ENCODE data around the gene ADAMTS8.

The ADAMTS8 gene

GRCh38 chr11:130462931-130463330 lies 34.5 kb upstream of the ADAMTS8 start:
- DNase-seq (ENCODE audit: low read depth in 3 of 3), result no peak

DNA sequence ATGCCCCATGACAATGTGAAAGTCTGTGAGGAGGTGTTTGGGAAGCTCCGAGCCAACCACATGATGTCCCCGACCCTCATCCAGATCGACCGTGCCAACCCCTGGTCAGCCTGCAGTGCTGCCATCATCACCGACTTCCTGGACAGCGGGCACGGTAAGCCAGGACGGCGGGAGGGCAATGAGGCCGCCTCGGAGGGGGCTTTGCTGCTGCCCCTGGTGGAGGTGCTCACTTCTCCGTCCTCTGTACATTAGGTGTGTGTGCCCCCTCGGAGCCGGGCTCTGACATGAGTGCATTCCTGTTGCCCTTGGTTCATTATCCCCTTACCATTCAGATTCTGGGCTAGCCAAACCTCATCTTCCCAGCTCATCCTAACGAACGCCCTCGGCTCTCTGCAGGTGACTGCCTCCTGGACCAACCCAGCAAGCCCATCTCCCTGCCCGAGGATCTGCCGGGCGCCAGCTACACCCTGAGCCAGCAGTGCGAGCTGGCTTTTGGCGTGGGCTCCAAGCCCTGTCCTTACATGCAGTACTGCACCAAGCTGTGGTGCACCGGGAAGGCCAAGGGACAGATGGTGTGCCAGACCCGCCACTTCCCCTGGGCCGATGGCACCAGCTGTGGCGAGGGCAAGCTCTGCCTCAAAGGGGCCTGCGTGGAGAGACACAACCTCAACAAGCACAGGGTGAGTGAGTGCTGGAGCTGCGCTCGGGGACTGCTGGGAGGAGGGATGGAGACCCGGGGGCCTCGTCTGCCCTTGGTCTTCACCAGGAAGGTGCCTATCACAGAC lies 33.9 kb upstream of the ADAMTS8 start:
- no peak for DNase-seq (ENCODE audit: low read depth in 3 of 3)

- no peak for DNase-seq (ENCODE audit: low read depth in 3 of 3)
These were observed 31.1 kb upstream of the ADAMTS8 start for GRCh38 chr11:130459521-130459920.

- no peak for DNase-seq (ENCODE audit: low read depth in 3 of 3)
These were observed 30.0 kb upstream of the ADAMTS8 start for GRCh38 chr11:130458410-130458729.

GRCh38 chr11:130457623-130458409 lies 29.4 kb upstream of the ADAMTS8 start:
- no peak for DNase-seq (ENCODE audit: low read depth in 3 of 3)

DNA sequence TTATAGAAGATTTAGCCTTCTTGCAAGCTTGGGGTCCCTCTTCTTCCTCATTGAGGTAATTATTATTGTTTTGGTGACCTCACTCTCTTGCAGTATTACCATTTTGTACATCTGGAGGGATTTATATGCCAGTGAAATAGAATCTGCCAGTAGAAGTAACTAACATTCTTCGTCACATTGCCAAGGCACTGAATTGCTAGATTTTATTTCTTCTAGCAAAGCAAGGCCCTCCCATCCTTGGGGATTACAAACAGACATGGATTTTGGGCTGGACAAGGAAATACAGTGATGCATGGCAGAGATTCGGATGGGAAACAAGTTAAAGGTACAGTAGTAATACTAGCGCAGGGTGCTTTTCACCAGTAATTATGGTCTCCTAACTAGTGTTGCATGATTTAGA lies 27.9 kb upstream of the ADAMTS8 start:
- DNase-seq (ENCODE audit: low read depth in 3 of 3), result no peak

DNA sequence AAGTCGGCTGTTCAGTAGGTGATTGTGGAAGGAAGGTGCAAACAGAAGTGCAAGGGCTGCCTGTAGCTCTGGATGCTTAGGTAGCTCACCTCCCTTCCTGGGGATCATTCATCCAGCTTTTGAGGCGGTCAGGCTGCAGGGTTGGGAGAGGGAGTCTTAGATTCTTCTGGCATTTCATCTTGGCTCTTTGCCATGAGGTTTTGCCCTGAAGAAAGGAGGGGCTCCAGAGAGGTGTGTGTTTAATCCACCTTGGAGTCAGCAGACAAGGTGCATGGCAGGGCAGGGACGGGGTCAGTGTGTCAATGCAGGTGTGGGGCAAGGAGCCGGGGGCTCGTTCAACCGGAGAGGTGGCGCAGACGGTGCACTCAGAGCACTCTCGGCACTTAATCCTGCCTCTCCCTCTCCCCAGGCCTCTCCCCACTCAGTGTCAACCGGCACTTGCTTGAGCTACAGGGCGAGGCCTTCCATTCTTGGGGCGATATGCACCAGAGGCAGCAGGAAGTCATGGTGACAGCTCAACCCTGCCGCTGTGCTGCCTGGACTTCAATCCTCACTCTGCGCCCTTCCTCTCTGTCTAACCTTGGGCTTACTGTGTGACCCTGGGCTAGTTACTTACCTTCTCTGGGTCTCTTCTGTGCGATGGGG lies 27.2 kb upstream of the ADAMTS8 start:
- no peak for DNase-seq (ENCODE audit: low read depth in 3 of 3)

DNA sequence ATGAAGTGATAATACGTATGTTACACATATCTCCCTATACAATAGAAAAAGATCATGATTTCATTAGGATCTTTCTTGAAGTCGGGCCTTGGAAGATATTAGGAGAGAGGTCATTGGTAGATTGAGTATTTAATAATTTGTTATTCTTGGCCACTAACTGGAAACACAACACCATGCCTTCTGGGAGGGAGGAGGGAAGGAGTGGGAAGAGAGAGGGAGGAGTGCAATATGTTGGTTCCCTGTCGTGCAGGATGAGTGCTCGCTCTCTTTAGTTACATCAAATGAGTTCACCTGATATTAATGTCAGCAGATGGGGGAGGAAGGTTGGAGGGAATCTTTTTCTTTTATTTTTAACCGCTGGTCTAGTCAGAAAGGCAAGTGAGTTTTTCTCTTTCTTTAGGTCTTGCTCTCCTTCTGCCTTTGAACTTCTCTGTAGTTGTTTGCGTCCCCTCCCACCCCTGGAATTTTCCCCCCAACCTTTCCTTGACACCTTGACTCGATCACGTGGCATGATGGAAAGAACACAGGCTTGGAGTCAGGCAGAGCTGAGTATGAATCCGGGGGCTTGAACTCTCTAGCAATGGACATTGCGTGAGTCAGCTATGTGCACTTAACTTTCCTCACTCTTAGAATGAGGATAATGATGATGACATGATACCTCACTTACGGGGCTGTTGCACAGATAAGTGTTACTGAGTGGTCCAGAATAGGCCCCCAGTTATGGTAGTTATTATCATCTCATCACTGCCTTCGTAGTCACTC lies 26.3 kb upstream of the ADAMTS8 start:
- no peak for DNase-seq (ENCODE audit: low read depth in 3 of 3)

DNA sequence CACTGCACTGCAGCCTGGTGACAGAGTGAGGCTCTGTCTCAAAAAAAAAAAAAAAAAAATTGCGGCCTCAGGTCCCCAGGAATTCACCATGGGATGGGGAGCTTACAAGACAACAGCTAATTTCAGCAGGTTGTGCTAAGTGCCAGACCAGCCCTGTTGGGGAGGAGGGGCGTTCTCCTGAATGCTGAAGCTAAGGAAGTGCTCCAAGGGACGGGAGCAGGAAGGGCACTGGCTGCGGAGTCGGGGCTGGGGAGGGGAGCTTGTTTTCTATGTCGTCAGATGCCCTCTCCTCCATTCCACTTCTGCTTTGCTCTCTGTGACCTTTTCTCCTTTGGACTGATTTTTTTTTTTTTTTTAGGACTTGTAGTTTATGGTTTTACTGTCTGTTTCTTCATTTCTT lies 24.5 kb upstream of the ADAMTS8 start:
- no peak for DNase-seq (ENCODE audit: low read depth in 3 of 3)

DNA sequence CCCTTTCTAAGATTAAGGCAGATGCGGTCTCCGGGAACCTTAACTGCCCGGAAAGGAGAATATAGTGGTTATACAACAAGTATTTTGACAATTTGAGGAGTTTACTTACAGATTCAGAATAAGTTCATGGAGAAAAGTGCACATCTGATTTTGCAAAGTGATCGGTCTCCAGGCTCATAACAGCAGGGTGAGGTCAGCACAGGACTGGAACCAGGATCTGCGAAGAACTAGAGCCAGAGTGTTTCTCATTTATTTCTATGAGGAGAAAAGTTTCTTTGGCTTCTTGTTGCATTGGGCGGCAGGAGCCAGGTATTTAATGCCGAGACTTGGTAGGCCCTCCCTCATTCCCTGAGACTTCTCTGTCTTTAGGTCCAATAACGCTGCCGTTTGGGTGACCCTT lies 23.8 kb upstream of the ADAMTS8 start:
- DNase-seq (ENCODE audit: low read depth in 3 of 3), result no peak

GRCh38 chr11:130451231-130452019 lies 23.0 kb upstream of the ADAMTS8 start:
- DNase-seq (ENCODE audit: low read depth in 3 of 3), result no peak

DNA sequence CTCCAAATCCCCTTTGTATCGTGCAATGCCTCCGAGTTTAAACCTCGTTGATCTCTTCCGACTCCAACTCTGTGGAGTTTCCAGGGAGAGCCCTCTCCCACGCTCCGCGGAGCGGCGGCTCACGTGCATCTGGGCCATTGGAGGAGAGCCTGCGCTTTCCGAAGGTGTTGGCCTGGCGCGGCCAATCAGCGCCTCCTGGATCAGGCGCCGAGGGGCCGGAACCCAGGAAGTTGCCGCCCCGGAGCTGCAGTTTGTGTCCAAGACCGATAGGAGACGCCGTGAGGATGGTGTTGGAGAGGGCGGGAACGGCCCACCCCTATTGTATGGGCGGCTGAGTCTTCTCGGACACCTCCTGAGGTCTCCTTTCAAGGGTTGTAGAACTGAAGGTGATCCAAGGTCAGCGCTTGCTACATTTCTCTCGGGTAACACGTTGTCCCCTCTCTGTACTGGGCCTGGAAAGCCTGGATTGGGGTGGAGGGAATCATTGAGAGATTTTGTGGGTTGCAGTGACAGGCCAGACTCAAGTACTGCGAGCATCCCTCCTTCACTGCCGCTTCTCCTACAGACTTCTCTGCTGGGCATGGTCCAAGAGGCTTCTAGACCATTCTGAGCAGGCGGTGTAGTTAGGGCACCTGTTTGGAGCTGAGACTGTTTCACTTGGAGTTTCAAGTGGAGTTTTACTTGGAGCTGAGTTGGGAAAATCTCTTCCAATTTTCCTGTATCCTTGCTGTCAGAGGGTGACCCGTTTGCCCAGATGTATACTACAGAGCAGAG lies 21.8 kb upstream of the ADAMTS8 start:
- DNase-seq (ENCODE audit: low read depth in 3 of 3), result no peak

DNA sequence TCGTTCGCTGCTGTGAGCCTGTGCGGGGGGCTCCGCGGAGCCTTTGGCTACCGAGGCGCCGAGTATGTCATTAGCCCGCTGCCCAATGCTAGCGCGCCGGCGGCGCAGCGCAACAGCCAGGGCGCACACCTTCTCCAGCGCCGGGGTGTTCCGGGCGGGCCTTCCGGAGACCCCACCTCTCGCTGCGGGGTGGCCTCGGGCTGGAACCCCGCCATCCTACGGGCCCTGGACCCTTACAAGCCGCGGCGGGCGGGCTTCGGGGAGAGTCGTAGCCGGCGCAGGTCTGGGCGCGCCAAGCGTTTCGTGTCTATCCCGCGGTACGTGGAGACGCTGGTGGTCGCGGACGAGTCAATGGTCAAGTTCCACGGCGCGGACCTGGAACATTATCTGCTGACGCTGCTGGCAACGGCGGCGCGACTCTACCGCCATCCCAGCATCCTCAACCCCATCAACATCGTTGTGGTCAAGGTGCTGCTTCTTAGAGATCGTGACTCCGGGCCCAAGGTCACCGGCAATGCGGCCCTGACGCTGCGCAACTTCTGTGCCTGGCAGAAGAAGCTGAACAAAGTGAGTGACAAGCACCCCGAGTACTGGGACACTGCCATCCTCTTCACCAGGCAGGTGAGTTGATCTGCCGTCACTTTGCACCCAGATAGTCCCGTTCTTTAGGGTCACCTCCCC lies 21.0 kb upstream of the ADAMTS8 start:
- no peak for DNase-seq (ENCODE audit: low read depth in 3 of 3)

DNA sequence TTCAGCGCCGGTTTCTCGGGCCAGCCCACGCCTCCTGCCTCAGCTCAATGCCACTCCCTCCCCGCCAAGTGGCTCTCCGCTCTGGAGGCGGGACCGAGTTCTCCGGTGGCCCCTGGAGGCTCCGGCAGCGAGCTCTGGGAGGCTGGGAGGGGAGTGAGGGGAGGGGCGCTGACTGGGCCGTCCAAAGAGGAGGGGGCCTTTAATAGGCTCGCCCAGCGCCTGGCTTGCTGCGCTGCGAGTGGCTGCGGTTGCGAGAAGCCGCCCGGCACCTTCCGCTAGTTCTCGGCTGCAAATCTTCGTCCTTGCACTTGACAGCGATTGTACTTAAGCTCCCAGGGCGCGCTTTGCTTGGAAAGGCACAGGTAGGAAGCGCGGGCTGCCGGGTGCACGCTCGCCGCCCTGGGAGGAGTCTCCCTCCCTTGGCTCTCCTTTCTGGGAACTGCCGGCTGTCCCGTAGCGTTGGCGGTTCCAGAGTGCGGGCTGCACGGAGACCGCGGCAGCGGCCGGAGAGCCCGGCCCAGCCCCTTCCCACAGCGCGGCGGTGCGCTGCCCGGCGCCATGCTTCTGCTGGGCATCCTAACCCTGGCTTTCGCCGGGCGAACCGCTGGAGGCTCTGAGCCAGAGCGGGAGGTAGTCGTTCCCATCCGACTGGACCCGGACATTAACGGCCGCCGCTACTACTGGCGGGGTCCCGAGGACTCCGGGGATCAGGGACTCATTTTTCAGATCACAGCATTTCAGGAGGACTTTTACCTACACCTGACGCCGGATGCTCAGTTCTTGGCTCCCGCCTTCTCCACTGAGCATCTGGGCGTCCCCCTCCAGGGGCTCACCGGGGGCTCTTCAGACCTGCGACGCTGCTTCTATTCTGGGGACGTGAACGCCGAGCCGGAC lies 20.3 kb upstream of the ADAMTS8 start, which contains the start of gene ADAMTS15:
Gene ADAMTS15 (plus strand): TSS at position 230 of the 894 bp plus-strand sequence. CDS start 329 bp downstream, at position 559.
- DNase-seq (ENCODE audit: low read depth in 3 of 3), result peak in 1 of 3 experiments; percentile 41

DNA sequence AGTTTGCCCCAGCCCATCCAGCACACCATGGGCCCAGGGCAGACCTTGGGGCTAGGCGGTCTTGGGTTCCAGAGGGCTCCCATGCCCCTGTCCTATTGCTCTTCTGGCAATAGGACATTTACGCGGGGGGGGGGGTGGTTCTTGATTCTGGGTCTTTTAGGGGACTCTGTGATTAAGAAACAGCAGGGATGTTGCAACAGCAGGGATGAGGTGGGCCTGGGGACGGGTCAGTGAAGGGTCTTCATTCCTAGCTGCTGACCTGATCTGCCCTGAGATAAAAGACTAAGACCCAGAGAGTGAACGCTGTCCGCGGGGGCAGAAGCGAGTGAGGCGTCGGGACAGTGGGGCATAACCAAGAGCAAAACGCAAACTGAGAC lies 19.6 kb upstream of the ADAMTS8 start:
- no peak for DNase-seq (ENCODE audit: low read depth in 3 of 3)

GRCh38 chr11:130445788-130446187 lies 17.4 kb upstream of the ADAMTS8 start:
- no peak for DNase-seq (ENCODE audit: low read depth in 3 of 3)

DNA sequence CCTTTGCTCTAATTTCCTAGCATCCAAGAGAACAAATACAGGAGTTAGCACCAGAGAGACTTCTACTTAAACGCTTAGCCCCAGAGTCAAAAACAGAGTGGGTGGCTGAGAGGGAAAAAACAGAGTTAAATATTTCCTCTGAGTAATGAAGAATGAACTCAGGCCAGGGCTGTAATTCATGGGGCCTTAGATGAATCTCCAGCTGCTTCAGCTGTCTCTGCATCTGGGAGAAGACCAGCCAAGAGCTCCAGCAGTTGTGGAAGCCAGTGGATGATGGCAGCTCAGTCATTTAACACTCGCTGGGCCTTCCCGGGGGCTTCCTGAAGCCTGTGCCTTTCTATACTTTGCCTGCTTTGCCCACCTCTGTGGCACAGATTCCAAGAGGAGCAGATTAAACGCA lies 14.3 kb upstream of the ADAMTS8 start:
- DNase-seq (ENCODE audit: low read depth in 3 of 3), result no peak

DNA sequence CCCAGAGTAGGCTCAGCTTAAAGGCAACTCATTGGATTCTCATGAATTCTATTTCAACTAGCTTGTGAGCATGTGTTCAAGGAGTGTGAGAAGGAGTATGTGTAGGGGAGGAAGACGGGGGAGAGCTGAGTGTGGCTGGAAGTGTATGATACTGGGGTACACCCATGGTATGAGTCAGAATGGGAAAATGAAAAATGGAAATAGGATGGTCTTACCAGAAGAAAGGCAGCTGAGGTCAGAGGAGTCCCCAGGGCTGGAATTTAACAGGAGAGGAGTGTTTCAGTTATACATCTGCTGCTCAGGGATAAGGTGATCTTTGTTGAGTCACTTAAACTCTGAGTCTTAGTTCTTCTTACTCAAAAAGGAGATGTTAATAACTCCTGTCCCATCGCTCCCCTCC lies 13.3 kb upstream of the ADAMTS8 start:
- no peak for DNase-seq (ENCODE audit: low read depth in 3 of 3)

GRCh38 chr11:130439876-130440275 lies 11.5 kb upstream of the ADAMTS8 start:
- DNase-seq (ENCODE audit: low read depth in 3 of 3), result no peak

Measured in stimulated activated CD4-positive, alpha-beta T cell treated with anti-CD3 and anti-CD28 coated beads, TNF-alpha, amount 100 ng/mL, for 24 hours (primary cell).